ENCODE results near the gene ATP5IF1. TPM values are rescaled to one million over a fixed set of nuclear protein-coding genes. Genes with fewer than 3 reads are reported as not detected.

The ATP5IF1 gene
- total RNA-seq: 100 to 1,000 TPM; 204 to 222 TPM

- H3K4me3 Mint-ChIP-seq: no peak within 1 kb of the TSS
- DNase-seq: peak; percentile 97
- H3K4me1 Mint-ChIP-seq (ENCODE audit: low read depth): peaks cover 22% of the 10 kb centered on the region
- peaks cover 19% of the 10 kb centered on the region for H3K36me3 Mint-ChIP-seq (ENCODE audit: low read depth)
- CTCF ChIA-PET: interaction anchor here (1.1 to 5.0 kb wide), 5 partner anchors 8 to 145 kb away, joined by 3 to 39 read pairs (median 10); no protein-coding TSS in a partner anchor
- POLR2A ChIA-PET: interaction anchor here (0.8 to 4.1 kb wide), 15 partner anchors 9 to 510 kb away, joined by 3 to 49 read pairs (median 4); partner anchors contain the start of genes EYA3, FAM76A, MED18 and RNU11
- H3K9me3 Mint-ChIP-seq (ENCODE audit: insufficient read depth): no peaks in the 10 kb centered on the region
- ATAC-seq: peak; percentile 97
- no peak within 1 kb of the TSS for H3K27ac Mint-ChIP-seq
- no peaks in the 10 kb centered on the region for H3K27me3 Mint-ChIP-seq (ENCODE audit: low read depth)
Measured at GRCh38 chr1:28235755-28236655, at the start of gene ATP5IF1. TSS of gene ATP5IF1 (plus strand) at chr1:28236124. CDS start at chr1:28236184, 60 bp downstream.

GRCh38 chr1:28190337-28190979 is 45.5 kb upstream of the ATP5IF1 start:
- Mint-ChIP-seq H3K4me3 (no peak overlapping the region), H3K27me3 (ENCODE audit: low read depth) (peaks cover 4% of the 10 kb centered on the region), H3K4me1 (ENCODE audit: low read depth) (peaks cover 2% of the 10 kb centered on the region), H3K27ac (no peak overlapping the region), H3K9me3 (ENCODE audit: insufficient read depth) (no peaks in the 10 kb centered on the region), H3K36me3 (ENCODE audit: low read depth) (no peaks in the 10 kb centered on the region)
- no peak for DNase-seq
- ChIA-PET CTCF (no interaction called here), POLR2A (no interaction called here)
- no peak for ATAC-seq

GRCh38 chr1:28190996-28191645 is 44.8 kb upstream of the ATP5IF1 start:
- CTCF ChIA-PET: no interaction called here
- H3K9me3 Mint-ChIP-seq (ENCODE audit: insufficient read depth): no peaks in the 10 kb centered on the region
- DNase-seq (no peak), ATAC-seq (no peak)
- H3K36me3 Mint-ChIP-seq (ENCODE audit: low read depth): no peaks in the 10 kb centered on the region
- POLR2A ChIA-PET: no interaction called here
- H3K27ac Mint-ChIP-seq: peak overlapping the region; percentile 28
- no peak overlapping the region for H3K4me3 Mint-ChIP-seq
- peaks cover 8% of the 10 kb centered on the region for H3K4me1 Mint-ChIP-seq (ENCODE audit: low read depth)
- H3K27me3 Mint-ChIP-seq (ENCODE audit: low read depth): peaks cover 4% of the 10 kb centered on the region

- Mint-ChIP-seq H3K4me1 (ENCODE audit: low read depth) (peaks cover 31% of the 10 kb centered on the region), H3K4me3 (no peak overlapping the region), H3K27ac (no peak overlapping the region), H3K27me3 (ENCODE audit: low read depth) (no peaks in the 10 kb centered on the region), H3K36me3 (ENCODE audit: low read depth) (peaks cover 21% of the 10 kb centered on the region), H3K9me3 (ENCODE audit: insufficient read depth) (peaks cover 2% of the 10 kb centered on the region)
- CTCF ChIA-PET: no interaction called here
- DNase-seq (no peak), ATAC-seq (no peak)
- POLR2A ChIA-PET: no interaction called here
Measured at GRCh38 chr1:28193701-28194161, 42.2 kb upstream of the ATP5IF1 start.

GRCh38 chr1:28194326-28195035 is 41.4 kb upstream of the ATP5IF1 start:
- no peak overlapping the region for H3K4me3 Mint-ChIP-seq
- H3K27ac Mint-ChIP-seq: no peak overlapping the region
- POLR2A ChIA-PET: interaction anchor here (0.7 kb wide), 1 partner anchor 10 kb away, joined by 3 read pairs; no protein-coding TSS in a partner anchor
- ATAC-seq (no peak), DNase-seq (no peak)
- peaks cover 28% of the 10 kb centered on the region for H3K36me3 Mint-ChIP-seq (ENCODE audit: low read depth)
- CTCF ChIA-PET: interaction anchor here (0.5 to 3.0 kb wide), 3 partner anchors 14 to 1328 kb away, joined by 3 to 12 read pairs (median 3); no protein-coding TSS in a partner anchor
- peaks cover 38% of the 10 kb centered on the region for H3K4me1 Mint-ChIP-seq (ENCODE audit: low read depth)
- H3K27me3 Mint-ChIP-seq (ENCODE audit: low read depth): no peaks in the 10 kb centered on the region
- peaks cover 10% of the 10 kb centered on the region for H3K9me3 Mint-ChIP-seq (ENCODE audit: insufficient read depth)

GRCh38 chr1:28195780-28196179 is 40.1 kb upstream of the ATP5IF1 start:
- POLR2A ChIA-PET: no interaction called here
- CTCF ChIA-PET: interaction anchor here (3.0 kb wide), 1 partner anchor 104 kb away, joined by 12 read pairs; no protein-coding TSS in a partner anchor
- peaks cover 40% of the 10 kb centered on the region for H3K36me3 Mint-ChIP-seq (ENCODE audit: low read depth)
- ATAC-seq (no peak), DNase-seq (no peak)
- H3K27ac Mint-ChIP-seq: no peak overlapping the region
- no peaks in the 10 kb centered on the region for H3K27me3 Mint-ChIP-seq (ENCODE audit: low read depth)
- peaks cover 49% of the 10 kb centered on the region for H3K4me1 Mint-ChIP-seq (ENCODE audit: low read depth)
- peaks cover 10% of the 10 kb centered on the region for H3K9me3 Mint-ChIP-seq (ENCODE audit: insufficient read depth)
- no peak overlapping the region for H3K4me3 Mint-ChIP-seq

- DNase-seq: no peak
- POLR2A ChIA-PET: no interaction called here
Measured at GRCh38 chr1:28196330-28196729, 39.6 kb upstream of the ATP5IF1 start.

GRCh38 chr1:28197682-28198415 is 38.1 kb upstream of the ATP5IF1 start:
- Mint-ChIP-seq H3K27ac (peak overlapping the region; percentile 36), H3K9me3 (ENCODE audit: insufficient read depth) (peaks cover 10% of the 10 kb centered on the region), H3K27me3 (ENCODE audit: low read depth) (no peaks in the 10 kb centered on the region), H3K4me3 (no peak overlapping the region), H3K4me1 (ENCODE audit: low read depth) (peaks cover 59% of the 10 kb centered on the region), H3K36me3 (ENCODE audit: low read depth) (peaks cover 50% of the 10 kb centered on the region)
- ATAC-seq (no peak), DNase-seq (no peak)
- ChIA-PET POLR2A (interaction anchor here (3.4 kb wide), 1 partner anchor 109 kb away, joined by 12 read pairs; the partner anchor contains the start of gene EYA3), CTCF (interaction anchor here (0.8 to 1.0 kb wide), 2 partner anchors 11 to 51 kb away, joined by 3 to 4 read pairs; no protein-coding TSS in a partner anchor)

More at GRCh38 chr1:28196330-28196729, 39.6 kb upstream of the ATP5IF1 start:
- Mint-ChIP-seq H3K9me3 (ENCODE audit: insufficient read depth) (peaks cover 10% of the 10 kb centered on the region), H3K4me1 (ENCODE audit: low read depth) (peaks cover 55% of the 10 kb centered on the region), H3K27me3 (ENCODE audit: low read depth) (no peaks in the 10 kb centered on the region), H3K4me3 (no peak overlapping the region), H3K36me3 (ENCODE audit: low read depth) (peaks cover 45% of the 10 kb centered on the region), H3K27ac (peak overlapping the region; percentile 54)
- CTCF ChIA-PET: interaction anchor here (3.0 kb wide), 1 partner anchor 105 kb away, joined by 12 read pairs; no protein-coding TSS in a partner anchor
- ATAC-seq: no peak

- H3K4me3 Mint-ChIP-seq: peak overlapping the region; percentile 50
- H3K27ac Mint-ChIP-seq: peak overlapping the region; percentile 93
- peaks cover 62% of the 10 kb centered on the region for H3K4me1 Mint-ChIP-seq (ENCODE audit: low read depth)
- ATAC-seq: peak; percentile 89
- peaks cover 67% of the 10 kb centered on the region for H3K36me3 Mint-ChIP-seq (ENCODE audit: low read depth)
- DNase-seq: peak; percentile 94
- H3K27me3 Mint-ChIP-seq (ENCODE audit: low read depth): no peaks in the 10 kb centered on the region
- peaks cover 10% of the 10 kb centered on the region for H3K9me3 Mint-ChIP-seq (ENCODE audit: insufficient read depth)
- POLR2A ChIA-PET: interaction anchor here (0.6 to 3.4 kb wide), 5 partner anchors 9 to 111 kb away, joined by 3 to 12 read pairs (median 4); partner anchors contain the start of gene EYA3
- CTCF ChIA-PET: interaction anchor here (1.4 to 1.7 kb wide), 4 partner anchors 9 to 112 kb away, joined by 5 to 14 read pairs (median 6); no protein-coding TSS in a partner anchor
Measured at GRCh38 chr1:28199328-28200233, 36.3 kb upstream of the ATP5IF1 start.

Data from activated CD8-positive, alpha-beta T cell treated with anti-CD3 and anti-CD28 coated beads, Interleukin-2, amount 10 ng/mL, durations not matched to agents 7 days and 5 days (primary cell).